Effector CD4-positive, alpha-beta T cell (primary cell): ENCODE data around the gene PAX2.

Experiments used
- DNase-seq: peaks from one replicate; pipeline ENCODE4 v3.0.0-alpha.2; 2020

The PAX2 gene

DNA sequence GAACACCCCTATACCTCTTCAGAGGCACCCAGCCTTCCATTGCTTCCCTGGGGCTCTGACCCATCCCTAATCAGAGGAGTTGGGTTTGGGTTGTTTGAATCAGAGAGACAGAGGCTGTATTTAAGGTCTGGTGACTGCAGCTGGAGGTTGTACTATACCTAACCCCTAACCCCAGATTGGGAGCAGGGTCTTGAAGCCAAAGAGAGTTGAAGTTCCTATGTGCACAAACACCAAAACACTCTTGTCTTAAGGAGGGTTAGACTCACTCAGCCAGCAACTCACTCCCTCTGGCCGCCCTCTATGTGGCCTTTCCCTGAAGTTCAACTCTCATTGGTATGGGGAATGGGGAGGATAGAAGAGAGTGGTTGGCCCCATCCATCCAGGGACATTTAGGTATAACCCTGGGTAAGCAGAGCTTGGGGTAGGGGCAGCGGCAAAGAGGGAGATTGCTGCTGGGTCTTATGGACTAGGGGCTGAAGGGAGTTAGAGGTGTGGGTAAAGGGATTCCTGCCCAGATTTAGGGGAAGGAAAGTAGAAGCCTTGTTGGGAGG, 80.0 kb downstream of the PAX2 start:
- DNase-seq, result no peak

GRCh38 chr10:100826031-100826651, 80.8 kb downstream of the PAX2 start:
- DNase-seq, result no peak

DNA sequence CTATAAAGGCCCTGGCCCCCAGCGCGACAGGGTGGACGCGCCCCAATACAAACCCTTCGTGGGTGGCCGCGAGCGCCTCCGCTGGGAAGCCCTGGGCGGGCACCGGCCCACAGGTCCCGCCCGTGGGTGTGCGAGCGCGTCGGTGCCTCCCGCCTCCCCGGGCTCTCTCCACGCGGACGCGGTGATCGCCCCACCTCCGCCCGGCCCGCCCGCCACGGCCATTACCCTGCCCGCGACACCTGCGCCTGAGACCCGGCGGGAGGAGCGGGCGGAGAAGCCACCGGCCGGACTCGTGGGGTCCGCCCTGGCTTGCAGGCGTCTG, 81.2 kb downstream of the PAX2 start:
- DNase-seq, result no peak

- DNase-seq, result no peak
Measured at GRCh38 chr10:100826983-100827818, 81.8 kb downstream of the PAX2 start.

GRCh38 chr10:100827819-100828737, 82.7 kb downstream of the PAX2 start:
- no peak for DNase-seq

DNA sequence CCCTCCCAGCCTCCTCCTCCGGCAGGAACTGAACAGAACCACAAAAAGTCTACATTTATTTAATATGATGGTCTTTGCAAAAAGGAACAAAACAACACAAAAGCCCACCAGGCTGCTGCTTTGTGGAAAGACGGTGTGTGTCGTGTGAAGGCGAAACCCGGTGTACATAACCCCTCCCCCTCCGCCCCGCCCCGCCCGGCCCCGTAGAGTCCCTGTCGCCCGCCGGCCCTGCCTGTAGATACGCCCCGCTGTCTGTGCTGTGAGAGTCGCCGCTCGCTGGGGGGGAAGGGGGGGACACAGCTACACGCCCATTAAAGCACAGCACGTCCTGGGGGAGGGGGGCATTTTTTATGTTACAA, 83.3 kb downstream of the PAX2 start:
- DNase-seq, result no peak

DNA sequence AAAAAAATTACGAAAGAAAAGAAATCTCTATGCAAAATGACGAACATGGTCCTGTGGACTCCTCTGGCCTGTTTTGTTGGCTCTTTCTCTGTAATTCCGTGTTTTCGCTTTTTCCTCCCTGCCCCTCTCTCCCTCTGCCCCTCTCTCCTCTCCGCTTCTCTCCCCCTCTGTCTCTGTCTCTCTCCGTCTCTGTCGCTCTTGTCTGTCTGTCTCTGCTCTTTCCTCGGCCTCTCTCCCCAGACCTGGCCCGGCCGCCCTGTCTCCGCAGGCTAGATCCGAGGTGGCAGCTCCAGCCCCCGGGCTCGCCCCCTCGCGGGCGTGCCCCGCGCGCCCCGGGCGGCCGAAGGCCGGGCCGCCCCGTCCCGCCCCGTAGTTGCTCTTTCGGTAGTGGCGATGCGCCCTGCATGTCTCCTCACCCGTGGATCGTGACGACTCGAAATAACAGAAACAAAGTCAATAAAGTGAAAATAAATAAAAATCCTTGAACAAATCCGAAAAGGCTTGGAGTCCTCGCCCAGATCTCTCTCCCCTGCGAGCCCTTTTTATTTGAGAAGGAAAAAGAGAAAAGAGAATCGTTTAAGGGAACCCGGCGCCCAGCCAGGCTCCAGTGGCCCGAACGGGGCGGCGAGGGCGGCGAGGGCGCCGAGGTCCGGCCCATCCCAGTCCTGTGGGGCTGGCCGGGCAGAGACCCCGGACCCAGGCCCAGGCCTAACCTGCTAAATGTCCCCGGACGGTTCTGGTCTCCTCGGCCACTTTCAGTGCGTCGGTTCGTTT, 83.9 kb downstream of the PAX2 start:
- no peak for DNase-seq

- DNase-seq, result no peak
Measured at GRCh38 chr10:100829933-100830727, 84.7 kb downstream of the PAX2 start.

DNA sequence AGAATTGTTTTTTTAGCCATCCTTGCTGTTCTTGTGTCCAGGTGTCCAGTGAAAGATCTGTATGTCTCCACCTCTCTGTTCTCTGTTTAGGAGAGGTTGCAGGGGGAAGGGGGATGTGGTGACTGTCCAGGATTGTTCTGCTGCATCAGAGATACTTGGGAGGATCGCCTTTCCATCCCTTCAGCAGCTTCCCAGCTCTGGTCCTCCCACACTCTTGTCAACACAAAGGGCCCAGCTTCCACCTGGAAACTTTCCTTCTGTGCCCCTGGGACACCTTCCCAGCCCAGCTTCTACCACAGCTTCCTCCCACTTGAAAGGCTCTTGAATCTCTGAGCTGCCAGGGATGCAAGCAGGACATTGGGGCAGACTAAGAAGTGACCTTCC, 85.3 kb downstream of the PAX2 start:
- no peak for DNase-seq

- no peak for DNase-seq
Measured at GRCh38 chr10:100831742-100832141, 86.4 kb downstream of the PAX2 start.

- no peak for DNase-seq
Measured at GRCh38 chr10:100835810-100836209, 90.4 kb downstream of the PAX2 start.

DNA sequence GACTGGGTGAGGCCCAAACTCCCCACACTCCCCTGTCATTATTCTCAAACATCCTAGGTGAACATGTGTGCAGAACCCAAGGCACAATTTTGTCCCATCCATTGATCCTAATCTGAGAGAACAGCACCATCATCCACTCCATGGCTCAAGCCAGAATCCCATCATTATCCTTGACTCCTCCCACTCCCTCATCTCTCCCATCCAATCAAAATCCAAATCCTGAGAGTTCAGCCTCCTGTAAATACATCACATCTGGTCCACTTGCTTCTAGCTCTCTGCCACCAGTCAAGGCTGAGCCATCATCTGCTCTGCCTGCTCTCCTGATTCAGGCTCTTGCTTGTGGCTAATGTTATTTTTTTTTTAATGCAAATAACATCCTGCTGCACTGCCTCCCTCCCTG, 91.5 kb downstream of the PAX2 start:
- no peak for DNase-seq

- DNase-seq, result no peak
Measured at GRCh38 chr10:100837300-100837699, 91.9 kb downstream of the PAX2 start.

- DNase-seq, result no peak
Measured at GRCh38 chr10:100838986-100839385, 93.6 kb downstream of the PAX2 start.

DNA sequence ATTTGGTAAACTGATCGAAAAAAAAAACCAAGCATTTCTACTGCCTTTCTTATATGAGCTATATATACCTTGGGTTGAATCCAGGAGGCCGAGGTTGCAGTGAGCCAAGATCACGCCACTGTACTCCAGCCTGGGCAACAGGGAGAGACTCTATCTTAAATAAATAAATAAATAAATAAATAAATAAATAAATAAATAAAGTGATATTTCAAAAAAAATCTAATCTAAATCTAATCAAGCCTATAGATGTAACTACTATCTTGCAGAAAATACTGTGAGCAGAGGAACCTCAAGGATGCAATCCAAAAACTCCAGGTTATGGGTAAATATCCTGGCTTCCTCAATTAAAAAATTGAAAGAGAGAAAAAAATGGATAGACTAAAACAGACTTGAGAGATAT, 96.1 kb downstream of the PAX2 start:
- DNase-seq, result no peak

GRCh38 chr10:100847440-100847839, 102.1 kb downstream of the PAX2 start:
- no peak for DNase-seq

DNA sequence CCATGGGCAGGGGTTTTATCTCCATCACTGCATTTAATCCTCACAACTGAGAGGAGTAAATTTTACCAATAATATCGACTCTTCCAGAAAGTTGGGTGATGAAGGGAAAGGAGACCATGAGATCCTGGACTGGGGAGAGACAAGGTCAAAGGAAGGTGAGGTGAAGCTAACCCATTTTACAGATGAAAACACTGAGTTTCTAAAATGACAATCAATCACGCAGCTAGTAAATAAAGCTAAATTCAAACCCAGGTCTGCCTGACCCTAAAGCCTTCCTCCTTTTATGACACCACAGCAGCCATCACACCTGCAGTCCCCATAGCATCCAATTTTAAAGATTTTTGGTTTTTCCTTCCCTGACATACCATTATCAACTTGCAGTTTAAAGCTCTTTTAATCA, 103.4 kb downstream of the PAX2 start:
- DNase-seq, result no peak

- DNase-seq, result no peak
Measured at GRCh38 chr10:100858261-100858660, 112.9 kb downstream of the PAX2 start.

- no peak for DNase-seq
Measured at GRCh38 chr10:100858747-100859483, 113.5 kb downstream of the PAX2 start.

GRCh38 chr10:100859484-100859763, 114.0 kb downstream of the PAX2 start:
- no peak for DNase-seq

GRCh38 chr10:100863433-100863832, 118.1 kb downstream of the PAX2 start:
- DNase-seq, result no peak
